ENCODE results near the gene C4orf50.

Gene C4orf50

GRCh38 chr4:5926598-5926997, 91.6 kb downstream of the C4orf50 start:
- H3K9me3 ChIP-seq = no peaks in the 10 kb centered on the region
- H3K36me3 ChIP-seq (replicated peaks) = no peaks in the 10 kb centered on the region
- DNase-seq (ENCODE audit: low spot score in 2 of 2) = no peak
- peaks cover 9% of the 10 kb centered on the region; the same call in 1 of the 2 replicates for H3K27me3 ChIP-seq (ENCODE audit: low read depth)
- in situ Hi-C loops (cut with MboI; ENCODE audit: low sequenced_read_pairs) = no loop called here
- no peaks in the 10 kb centered on the region for H3K4me1 ChIP-seq
- H3K4me3 ChIP-seq = no peak overlapping the region

DNA sequence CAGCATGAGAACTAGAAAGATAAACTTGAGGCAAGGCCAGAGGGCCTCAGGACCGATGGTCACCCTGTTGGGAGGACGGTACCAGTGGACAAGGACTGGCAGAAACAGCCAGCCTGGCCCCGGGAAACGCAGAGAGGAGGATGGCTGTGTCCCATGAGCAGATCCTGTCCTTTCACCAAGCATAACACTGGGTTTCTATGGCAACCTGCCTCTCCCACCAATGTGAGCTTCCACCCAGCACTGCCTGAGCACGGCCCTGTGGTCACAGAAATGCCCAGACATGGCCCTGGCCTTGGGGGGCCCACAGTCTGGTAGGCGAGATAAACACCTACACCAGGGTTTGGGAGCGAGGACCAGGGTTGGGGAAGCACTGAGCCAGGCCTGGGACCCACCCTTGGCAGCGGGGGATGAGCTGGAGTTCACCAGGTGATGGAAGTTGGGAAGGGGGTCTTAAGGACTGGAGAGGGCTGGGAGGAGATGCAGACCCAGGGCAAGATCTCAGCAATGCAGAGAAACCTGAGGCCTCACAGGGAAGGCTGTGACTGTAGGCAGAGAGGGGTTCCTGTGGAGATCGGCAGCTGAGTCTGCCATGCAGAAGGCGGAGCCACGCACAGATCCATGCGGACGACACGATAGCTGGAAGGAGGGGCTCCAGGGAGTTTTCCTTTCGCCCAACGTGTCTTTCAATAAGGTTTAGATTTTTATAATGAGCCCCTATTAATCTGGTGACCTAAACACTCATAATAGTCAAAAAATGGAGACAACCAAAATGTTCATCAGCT, 92.6 kb downstream of the C4orf50 start:
- Histone ChIP-seq H3K9me3 (no peaks in the 10 kb centered on the region), H3K27me3 (ENCODE audit: low read depth) (peaks cover 6% of the 10 kb centered on the region; the same call in 1 of the 2 replicates), H3K4me1 (no peaks in the 10 kb centered on the region), H3K4me3 (no peak overlapping the region), H3K36me3 (replicated peaks) (no peaks in the 10 kb centered on the region)
- in situ Hi-C loops (cut with MboI; ENCODE audit: low sequenced_read_pairs) = no loop called here
- no peak for DNase-seq (ENCODE audit: low spot score in 2 of 2)

DNA sequence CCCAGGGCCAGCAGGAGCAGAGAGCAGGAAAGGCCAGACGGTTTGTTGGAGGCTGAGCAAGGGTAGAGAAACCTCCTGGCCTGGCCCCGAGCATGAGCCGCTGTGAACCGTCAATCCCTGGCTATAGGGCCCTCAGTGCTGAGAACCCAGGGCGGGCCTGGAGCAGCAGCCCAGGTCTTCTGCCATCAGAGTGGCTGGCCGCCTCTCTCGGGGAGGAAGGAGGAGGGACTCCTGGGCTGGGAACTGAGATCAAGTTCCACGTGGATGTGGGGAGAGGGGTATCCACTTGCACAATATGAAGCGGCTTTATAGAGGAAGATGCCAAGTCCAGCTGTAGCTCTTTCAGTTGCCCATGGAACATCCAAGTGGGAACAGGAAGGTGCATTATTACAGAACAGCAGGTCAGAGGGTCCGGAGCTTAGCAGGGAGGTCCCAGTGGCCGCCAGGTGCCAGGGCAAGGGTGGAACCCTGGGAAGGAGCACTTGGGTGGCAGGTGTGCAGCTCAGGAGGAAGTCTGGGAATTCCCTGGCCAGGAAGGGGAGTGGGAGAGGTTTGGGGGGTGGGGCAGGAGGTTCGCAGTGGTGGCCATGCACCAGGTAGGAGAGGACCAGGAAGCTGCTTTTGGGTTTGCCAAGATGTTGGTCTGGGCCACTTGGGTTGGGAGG, 93.6 kb downstream of the C4orf50 start:
- Histone ChIP-seq H3K36me3 (replicated peaks) (no peaks in the 10 kb centered on the region), H3K9me3 (no peaks in the 10 kb centered on the region), H3K4me1 (no peaks in the 10 kb centered on the region), H3K27me3 (ENCODE audit: low read depth) (peaks cover 1% of the 10 kb centered on the region; the same call in 1 of the 2 replicates), H3K4me3 (no peak overlapping the region)
- in situ Hi-C loops (cut with MboI; ENCODE audit: low sequenced_read_pairs) = no loop called here
- no peak for DNase-seq (ENCODE audit: low spot score in 2 of 2)

DNA sequence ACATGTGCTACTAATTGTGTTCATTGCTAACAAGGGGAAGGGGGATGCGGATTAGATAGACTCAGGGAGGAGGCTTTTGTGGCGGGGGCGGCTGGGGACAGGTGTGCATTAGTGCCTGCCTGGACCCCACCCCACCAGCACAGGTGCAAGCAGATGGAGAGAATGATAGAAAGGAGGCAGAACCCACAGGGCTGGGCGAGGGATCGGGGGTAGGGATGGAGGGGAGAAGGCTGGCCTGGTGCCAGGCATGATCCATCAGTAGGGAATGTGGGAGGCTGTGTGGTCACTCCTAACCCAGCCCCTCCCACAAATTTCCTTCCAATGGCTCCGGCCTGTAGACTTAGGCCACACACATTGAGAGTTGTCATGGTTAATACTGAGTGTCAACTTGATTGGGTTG, 94.9 kb downstream of the C4orf50 start:
- DNase-seq (ENCODE audit: low spot score in 2 of 2) = no peak
- Histone ChIP-seq H3K36me3 (replicated peaks) (no peaks in the 10 kb centered on the region), H3K27me3 (ENCODE audit: low read depth) (no peaks in the 10 kb centered on the region; the same call in 1 of the 2 replicates), H3K4me1 (no peaks in the 10 kb centered on the region), H3K9me3 (no peaks in the 10 kb centered on the region), H3K4me3 (no peak overlapping the region)
- in situ Hi-C loops (cut with MboI; ENCODE audit: low sequenced_read_pairs) = no loop called here

- Histone ChIP-seq H3K4me3 (no peak overlapping the region), H3K9me3 (no peaks in the 10 kb centered on the region), H3K4me1 (no peaks in the 10 kb centered on the region), H3K27me3 (ENCODE audit: low read depth) (no peaks in the 10 kb centered on the region; the same call in 1 of the 2 replicates), H3K36me3 (replicated peaks) (no peaks in the 10 kb centered on the region)
- no peak for DNase-seq (ENCODE audit: low spot score in 2 of 2)
- in situ Hi-C loops (cut with MboI; ENCODE audit: low sequenced_read_pairs) = no loop called here
These were observed 95.7 kb downstream of the C4orf50 start for GRCh38 chr4:5922556-5922955.

GRCh38 chr4:5921981-5922380, 96.2 kb downstream of the C4orf50 start:
- DNase-seq (ENCODE audit: low spot score in 2 of 2) = no peak
- H3K9me3 ChIP-seq = no peaks in the 10 kb centered on the region
- no peaks in the 10 kb centered on the region for H3K27me3 ChIP-seq (ENCODE audit: low read depth)
- no peaks in the 10 kb centered on the region for H3K36me3 ChIP-seq (replicated peaks)
- in situ Hi-C loops (cut with MboI; ENCODE audit: low sequenced_read_pairs) = no loop called here
- H3K4me3 ChIP-seq = no peak overlapping the region
- H3K4me1 ChIP-seq = no peaks in the 10 kb centered on the region

GRCh38 chr4:5921101-5921980, 96.9 kb downstream of the C4orf50 start:
- in situ Hi-C loops (cut with MboI; ENCODE audit: low sequenced_read_pairs) = no loop called here
- no peaks in the 10 kb centered on the region for H3K4me1 ChIP-seq
- H3K9me3 ChIP-seq = no peaks in the 10 kb centered on the region
- DNase-seq (ENCODE audit: low spot score in 2 of 2) = no peak
- H3K4me3 ChIP-seq = no peak overlapping the region
- H3K27me3 ChIP-seq (ENCODE audit: low read depth) = no peaks in the 10 kb centered on the region
- H3K36me3 ChIP-seq (replicated peaks) = no peaks in the 10 kb centered on the region

GRCh38 chr4:5919571-5919970, 98.7 kb downstream of the C4orf50 start:
- Histone ChIP-seq H3K4me3 (no peak overlapping the region), H3K4me1 (no peaks in the 10 kb centered on the region), H3K27me3 (ENCODE audit: low read depth) (no peaks in the 10 kb centered on the region), H3K9me3 (no peaks in the 10 kb centered on the region), H3K36me3 (replicated peaks) (no peaks in the 10 kb centered on the region)
- DNase-seq (ENCODE audit: low spot score in 2 of 2) = no peak
- in situ Hi-C loops (cut with MboI; ENCODE audit: low sequenced_read_pairs) = no loop called here

GRCh38 chr4:5919044-5919443, 99.2 kb downstream of the C4orf50 start:
- in situ Hi-C loops (cut with MboI; ENCODE audit: low sequenced_read_pairs) = no loop called here
- H3K4me3 ChIP-seq = no peak overlapping the region
- no peaks in the 10 kb centered on the region for H3K4me1 ChIP-seq
- no peaks in the 10 kb centered on the region for H3K36me3 ChIP-seq (replicated peaks)
- H3K27me3 ChIP-seq (ENCODE audit: low read depth) = no peaks in the 10 kb centered on the region
- no peak for DNase-seq (ENCODE audit: low spot score in 2 of 2)
- no peaks in the 10 kb centered on the region for H3K9me3 ChIP-seq

- Histone ChIP-seq H3K4me3 (no peak overlapping the region), H3K36me3 (replicated peaks) (no peaks in the 10 kb centered on the region), H3K9me3 (no peaks in the 10 kb centered on the region), H3K4me1 (no peaks in the 10 kb centered on the region), H3K27me3 (ENCODE audit: low read depth) (no peaks in the 10 kb centered on the region)
- in situ Hi-C loops (cut with MboI; ENCODE audit: low sequenced_read_pairs) = no loop called here
- no peak for DNase-seq (ENCODE audit: low spot score in 2 of 2)
These were observed 99.8 kb downstream of the C4orf50 start for GRCh38 chr4:5918331-5918985.

GRCh38 chr4:5917672-5918071, 100.6 kb downstream of the C4orf50 start:
- in situ Hi-C loops (cut with MboI; ENCODE audit: low sequenced_read_pairs) = no loop called here
- no peak for DNase-seq (ENCODE audit: low spot score in 2 of 2)
- Histone ChIP-seq H3K36me3 (replicated peaks) (no peaks in the 10 kb centered on the region), H3K27me3 (ENCODE audit: low read depth) (no peaks in the 10 kb centered on the region), H3K9me3 (no peaks in the 10 kb centered on the region), H3K4me1 (0 out of 2 replicates have a peak, but pooled peaks cover under 1% of the 10 kb centered on the region), H3K4me3 (no peak overlapping the region)

DNA sequence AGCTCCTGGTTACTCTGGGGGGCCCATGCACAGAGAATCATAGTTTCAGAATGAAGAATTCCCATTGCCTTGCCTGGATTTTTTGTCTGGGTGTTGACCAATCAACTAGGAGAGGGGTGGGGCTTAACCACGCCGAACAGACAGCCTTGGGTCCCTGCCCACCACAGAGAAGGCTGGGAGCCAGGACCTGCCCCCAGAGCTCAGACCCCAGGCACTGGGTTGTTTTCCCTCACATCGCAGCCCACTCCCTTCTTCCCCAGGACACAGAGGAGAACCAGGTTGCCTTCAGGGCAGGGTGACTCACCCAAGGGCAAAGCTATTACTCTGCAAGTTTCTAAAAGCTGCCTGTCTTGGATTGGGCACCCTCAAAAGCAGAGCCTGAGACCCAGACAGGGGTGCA, 102.0 kb downstream of the C4orf50 start:
- Histone ChIP-seq H3K9me3 (no peaks in the 10 kb centered on the region), H3K36me3 (replicated peaks) (no peaks in the 10 kb centered on the region), H3K27me3 (ENCODE audit: low read depth) (no peaks in the 10 kb centered on the region), H3K4me3 (no peak overlapping the region), H3K4me1 (0 out of 2 replicates have a peak, but pooled peaks cover 5% of the 10 kb centered on the region)
- DNase-seq (ENCODE audit: low spot score in 2 of 2) = no peak
- in situ Hi-C loops (cut with MboI; ENCODE audit: low sequenced_read_pairs) = no loop called here

GRCh38 chr4:5913454-5913853, 104.8 kb downstream of the C4orf50 start:
- in situ Hi-C loops (cut with MboI; ENCODE audit: low sequenced_read_pairs) = no loop called here
- Histone ChIP-seq H3K27me3 (ENCODE audit: low read depth) (no peaks in the 10 kb centered on the region), H3K9me3 (no peaks in the 10 kb centered on the region), H3K4me3 (no peak overlapping the region), H3K4me1 (0 out of 2 replicates have a peak, but pooled peaks cover 5% of the 10 kb centered on the region), H3K36me3 (replicated peaks) (no peaks in the 10 kb centered on the region)
- DNase-seq (ENCODE audit: low spot score in 2 of 2) = no peak
